H1 (cell line): ENCODE data around the gene ARSB. TPM values are rescaled to one million over a fixed set of nuclear protein-coding genes. Genes with fewer than 3 reads are reported as not detected.

Experiments used
- CTCF ChIA-PET: fragments of 300-600 bp; sonication (Branson Sonifier 250); formaldehyde crosslinking; loops from one replicate; lab custom pipeline; 2021; ENCODE audit not compliant: partially characterized antibody; lab: Charles Lee
- POLR2A ChIA-PET: fragments of 300-600 bp; sonication (Branson Sonifier 250); formaldehyde crosslinking; loops from one replicate; lab custom pipeline; 2021; ENCODE audit warnings: inconsistent platforms; ENCODE audit not compliant: partially characterized antibody; lab: Charles Lee
- DNase-seq, 2 experiments: peaks; one replicate each; pipeline versions ENCODE4 v3.0.0 to v3.0.0-alpha.2; 2010 to 2022; ENCODE audit warnings: low spot score in 2 of 2, low read depth in 1 of 2, mixed read lengths in 1 of 2
- FAIRE-seq: peaks from 2 replicates; lab custom pipeline; 2011; peaks lifted over from hg19 to GRCh38; lab: Jason Lieb, UNC
- H2AFZ ChIP-seq: 2 replicates; pipeline ENCODE4 v1.8.1; 2012; ENCODE audit warnings: low read length, inconsistent platforms
- H2AK5ac ChIP-seq: 2 replicates; pipeline ENCODE4 v1.6.1; 2013; ENCODE audit warnings: low read depth, low read length
- H2BK120ac ChIP-seq: replicated peaks from 2 replicates; pipeline ENCODE3; 2013; ENCODE audit warnings: low read depth, low read length, inconsistent platforms
- H2BK12ac ChIP-seq: 2 replicates; pipeline ENCODE4 v1.6.1; 2013; ENCODE audit warnings: low read depth, low read length
- H2BK15ac ChIP-seq: 2 replicates; pipeline ENCODE4 v1.6.1; 2013; ENCODE audit warnings: low read length
- H2BK20ac ChIP-seq: 2 replicates; pipeline ENCODE4 v1.6.1; 2013; ENCODE audit warnings: low read length
- H2BK5ac ChIP-seq: 2 replicates; pipeline ENCODE4 v1.6.1; 2013; ENCODE audit warnings: low read depth, low read length
- H3K14ac ChIP-seq: 2 replicates; pipeline ENCODE4 v1.6.1; 2013; ENCODE audit warnings: inconsistent platforms; ENCODE audit not compliant: insufficient read length
- H3K18ac ChIP-seq: 2 replicates; pipeline ENCODE4 v1.6.1; 2013; ENCODE audit warnings: low read length; ENCODE audit errors: extremely low read depth
- H3K23ac ChIP-seq: 2 replicates; pipeline ENCODE4 v1.6.1; 2013; ENCODE audit warnings: inconsistent platforms; ENCODE audit not compliant: insufficient read length
- H3K23me2 ChIP-seq: 2 replicates; pipeline ENCODE4 v1.6.1; 2013; ENCODE audit warnings: low read depth, low read length
- H3K27ac ChIP-seq: 2 replicates; pipeline ENCODE4 v1.6.1; 2011; ENCODE audit warnings: low read depth, low read length, inconsistent platforms
- H3K27me3 ChIP-seq, 4 experiments: replicated peaks in 1 of 4; 1 replicate in 1 of 4; 2 replicates in 3 of 4; pipeline versions ENCODE4 v1.6.1 to v1.8.1; 2011 to 2013; ENCODE audit warnings: low read length in 3 of 4, mild to moderate bottlenecking in 3 of 4, inconsistent platforms in 2 of 4, mixed read lengths in 2 of 4, moderate library complexity in 1 of 4; ENCODE audit not compliant: control insufficient read depth in 3 of 4, insufficient read depth in 3 of 4; ENCODE audit errors: extremely low read depth in 1 of 4
- H3K36me3 ChIP-seq, 4 experiments: 2 replicates each; pipeline versions ENCODE4 v1.6.1 to v1.8.1; 2011 to 2013; ENCODE audit warnings: mild to moderate bottlenecking in 4 of 4, low read length in 3 of 4, moderate library complexity in 2 of 4, control low read depth in 1 of 4, inconsistent platforms in 1 of 4; ENCODE audit not compliant: insufficient read depth in 4 of 4, control insufficient read depth in 2 of 4
- H3K4ac ChIP-seq: replicated peaks from 2 replicates; pipeline ENCODE3; 2013; ENCODE audit warnings: low read length, low read depth, mixed read lengths, inconsistent platforms; ENCODE audit not compliant: insufficient read length
- H3K4me1 ChIP-seq, 4 experiments: replicated peaks in 1 of 4; 1 replicate in 1 of 4; 2 replicates in 3 of 4; pipeline versions ENCODE4 v1.6.1 to v1.8.1; 2011 to 2013; ENCODE audit warnings: low read length in 3 of 4, inconsistent platforms in 2 of 4, mixed read lengths in 1 of 4; ENCODE audit not compliant: insufficient read depth in 4 of 4, control insufficient read depth in 3 of 4
- H3K4me2 ChIP-seq, 2 experiments: 2 replicates each; pipeline versions ENCODE4 v1.6.1 to v1.8.1; 2011 to 2013; ENCODE audit warnings: low read depth in 2 of 2, low read length in 2 of 2, control low read depth in 1 of 2, inconsistent platforms in 1 of 2, mild to moderate bottlenecking in 1 of 2; ENCODE audit not compliant: insufficient read depth in 1 of 2
- H3K4me3 ChIP-seq, 4 experiments: fragments of 200-600, 300-600 bp in 1 of 4; sonication (generic), shearing (Covaris generic), sonication (Bioruptor Twin) in 1 of 4; 2 replicates each; pipeline versions ENCODE4 v1.5.1 to v1.8.1; 2011 to 2016; ENCODE audit warnings: low read length in 4 of 4, low read depth in 3 of 4, control low read depth in 2 of 4, inconsistent platforms in 2 of 4, mild to moderate bottlenecking in 2 of 4, mixed read lengths in 1 of 4, moderate library complexity in 1 of 4; ENCODE audit not compliant: insufficient read depth in 2 of 4; ENCODE audit errors: extremely low read depth in 1 of 4
- H3K56ac ChIP-seq: replicated peaks from 2 replicates; pipeline ENCODE3; 2013; ENCODE audit warnings: low read depth, mild to moderate bottlenecking, mixed read lengths, low read length, inconsistent platforms; ENCODE audit not compliant: insufficient read length
- H3K79me1 ChIP-seq: 2 replicates; pipeline ENCODE4 v1.6.1; 2013; ENCODE audit warnings: low read depth, low read length, control low read depth
- H3K79me2 ChIP-seq, 2 experiments: 2 replicates each; pipeline versions ENCODE4 v1.6.1 to v1.8.1; 2012 to 2013; ENCODE audit warnings: low read length in 2 of 2, mild to moderate bottlenecking in 2 of 2, inconsistent platforms in 1 of 2; ENCODE audit not compliant: insufficient read depth in 2 of 2, control insufficient read depth in 1 of 2
- H3K9ac ChIP-seq, 4 experiments: replicated peaks in 1 of 4; 1 replicate in 1 of 4; 2 replicates in 3 of 4; pipeline versions ENCODE4 v1.6.1 to v1.8.1; 2011 to 2013; ENCODE audit warnings: low read depth in 3 of 4, low read length in 3 of 4, control low read depth in 2 of 4, mild to moderate bottlenecking in 2 of 4, moderate library complexity in 2 of 4, inconsistent platforms in 1 of 4; ENCODE audit errors: extremely low read depth in 1 of 4
- H3K9me3 ChIP-seq, 2 experiments: 2 replicates each; pipeline versions ENCODE4 v1.6.1 to v1.8.1; 2012 to 2013; ENCODE audit warnings: mild to moderate bottlenecking in 2 of 2, moderate library complexity in 2 of 2, control low read depth in 1 of 2, inconsistent platforms in 1 of 2, low read depth in 1 of 2, low read length in 1 of 2, mixed read lengths in 1 of 2; ENCODE audit not compliant: insufficient read depth in 2 of 2
- H4K20me1 ChIP-seq, 2 experiments: replicated peaks in 1 of 2; 2 replicates each; pipeline versions ENCODE3 to v1.8.1; 2011 to 2013; ENCODE audit warnings: inconsistent platforms in 2 of 2, low read length in 2 of 2, mild to moderate bottlenecking in 1 of 2; ENCODE audit not compliant: insufficient read depth in 2 of 2, control insufficient read depth in 1 of 2
- H4K5ac ChIP-seq: 2 replicates; pipeline ENCODE4 v1.6.1; 2013; ENCODE audit warnings: low read length, low read depth, mixed read lengths, inconsistent platforms; ENCODE audit not compliant: insufficient read length
- H4K8ac ChIP-seq: 2 replicates; pipeline ENCODE4 v1.8.0; 2013; ENCODE audit warnings: mild to moderate bottlenecking, moderate library complexity, low read length, inconsistent platforms; ENCODE audit not compliant: insufficient read depth; ENCODE audit errors: extremely low read depth
- H4K91ac ChIP-seq: replicated peaks from 2 replicates; pipeline ENCODE3; 2013; ENCODE audit warnings: low read length, mixed read lengths, inconsistent platforms; ENCODE audit not compliant: insufficient read length
- ASH2L ChIP-seq: fragments of 200-600, 300-600 bp; sonication (generic); IDR thresholded peaks from one replicate; pipeline ENCODE4 v1.7.1; 2017; ENCODE audit warnings: low read length
- EP300 ChIP-seq, 2 experiments: IDR thresholded peaks; 1 replicate in 1 of 2; 2 replicates in 1 of 2; pipeline ENCODE4 v1.6.1; 2011 to 2012; ENCODE audit warnings: low read depth in 2 of 2, low read length in 2 of 2, mild to moderate bottlenecking in 2 of 2, borderline replicate concordance in 1 of 2, inconsistent platforms in 1 of 2, moderate library complexity in 1 of 2
- EZH2 ChIP-seq: fragments of 200-600 bp; sonication (generic); IDR thresholded peaks from 2 replicates; pipeline ENCODE4 v1.7.1; 2012; ENCODE audit warnings: low read depth, mild to moderate bottlenecking, moderate library complexity, low read length, inconsistent platforms; ENCODE audit not compliant: severe bottlenecking
- HDAC6 ChIP-seq: IDR thresholded peaks from one replicate; pipeline ENCODE4 v1.7.1; 2012; ENCODE audit warnings: low read depth, mild to moderate bottlenecking, inconsistent platforms, low read length, moderate library complexity
- PHF8 ChIP-seq: fragments of 200-600 bp; sonication (generic); conservative IDR thresholded peaks from 2 replicates; pipeline ENCODE4 v1.7.1; 2012; ENCODE audit warnings: low read depth, mild to moderate bottlenecking, inconsistent platforms, low read length, moderate library complexity
- RBBP5 ChIP-seq: IDR thresholded peaks from 2 replicates; pipeline ENCODE4 v1.7.1; 2012; ENCODE audit warnings: low read depth, mild to moderate bottlenecking, inconsistent platforms, low read length, moderate library complexity, borderline replicate concordance
- RFX5 ChIP-seq: IDR thresholded peaks from 2 replicates; pipeline ENCODE4 v1.6.1; 2011; ENCODE audit warnings: low read depth, low read length, improper control_type of control experiment, borderline replicate concordance
- SAP30 ChIP-seq: fragments of 300-600 bp; sonication (generic); IDR thresholded peaks from 2 replicates; pipeline ENCODE4 v1.7.1; 2012; ENCODE audit warnings: low read length, moderate library complexity, mild to moderate bottlenecking, inconsistent platforms; ENCODE audit not compliant: insufficient read depth, insufficient replicate concordance
- SP2 ChIP-seq: IDR thresholded peaks from 2 replicates; pipeline ENCODE4 v1.6.1; 2012; ENCODE audit warnings: mild to moderate bottlenecking, low read length, inconsistent platforms
- TAF1 ChIP-seq: IDR thresholded peaks from 2 replicates; pipeline ENCODE4 v1.6.1; 2011; ENCODE audit warnings: mild to moderate bottlenecking, low read depth, low read length
- TBP ChIP-seq: IDR thresholded peaks from 2 replicates; pipeline ENCODE4 v1.6.1; 2011; ENCODE audit warnings: low read depth, low read length, improper control_type of control experiment
- WGBS, 2 experiments: shearing (Covaris generic) in 1 of 2; methylation state at CpG; one replicate each; pipeline versions ENCODE4 v1.1.6 to v1.1.7; 2013 to 2015; ENCODE audit warnings: low lambda C conversion rate in 2 of 2, mixed read lengths in 2 of 2, inconsistent platforms in 1 of 2, low coverage in 1 of 2, missing lambda C conversion rate in 1 of 2; ENCODE audit not compliant: insufficient replicate concordance in 2 of 2, insufficient coverage in 1 of 2, insufficient read length in 1 of 2; ENCODE audit errors: extremely low coverage in 1 of 2, missing lambda C conversion rate in 1 of 2; 5-methylcytosine and 5-hydroxymethylcytosine counted together
- polyA plus RNA-seq, 7 experiments: library from polyadenylated mRNA; depleted of rRNA in 3 of 7; stranded (reverse) in 5 of 7; unstranded in 2 of 7; fragments of >200 nt in 5 of 7; fragments of 200-250 nt in 2 of 7; gene quantifications; 1 replicate in 5 of 7; 2 replicates in 1 of 7; 4 replicates in 1 of 7; pipeline versions ENCODE4 v1.2.1 to v1.2.3, GENCODE V29; 2011 to 2013; ENCODE audit warnings: missing spikeins in 2 of 7, mixed read lengths in 2 of 7
- total RNA-seq: library from RNA; stranded (reverse); fragmentation: NEBNext Ultra II Directional; extraction: Animal tissue kit (Norgen Biotek cat#: 25700); gene quantifications from 2 replicates; pipeline ENCODE4 v1.2.1, GENCODE V29; 2021
- TF ChIP-seq, protein P1 (sequence below), 3 experiments: IDR thresholded peaks; 1 replicate in 2 of 3; 2 replicates in 1 of 3; pipeline versions ENCODE4 v1.5.1 to v1.6.1; 2011; ENCODE audit warnings: low read length in 3 of 3, mild to moderate bottlenecking in 3 of 3, inconsistent platforms in 2 of 3, low read depth in 1 of 3, moderate library complexity in 1 of 3; ENCODE audit not compliant: insufficient read depth in 1 of 3; ENCODE audit errors: control extremely low read depth in 1 of 3

The ARSB gene
- total and polyA plus RNA-seq, 2 of the 8 experiments (the other 6 are each of a cell fraction or from before 2014, with no cell fraction given): 6.4 to 13.9 TPM

- Histone ChIP-seq H3K79me1 (no peaks in the 10 kb centered on the region), H3K23me2 (no peaks in the 10 kb centered on the region), H2BK20ac (no peak overlapping the region), H3K56ac (no peak overlapping the region), H2BK120ac (no peak overlapping the region), H3K4me2 (no peak overlapping the region), H4K8ac (no peak overlapping the region)
- CTCF ChIA-PET: interaction anchor here (0.7 to 2.4 kb wide), 26 partner anchors 10 to 249 kb away, joined by 3 to 12 read pairs (median 3); no protein-coding TSS in a partner anchor
- WGBS, 2 experiments: 100% methylated on average over 3 of the region's 3 CpGs; no CpG with 5 or more reads in 1 of the 2 experiments
- TF ChIP-seq, protein P1, sequence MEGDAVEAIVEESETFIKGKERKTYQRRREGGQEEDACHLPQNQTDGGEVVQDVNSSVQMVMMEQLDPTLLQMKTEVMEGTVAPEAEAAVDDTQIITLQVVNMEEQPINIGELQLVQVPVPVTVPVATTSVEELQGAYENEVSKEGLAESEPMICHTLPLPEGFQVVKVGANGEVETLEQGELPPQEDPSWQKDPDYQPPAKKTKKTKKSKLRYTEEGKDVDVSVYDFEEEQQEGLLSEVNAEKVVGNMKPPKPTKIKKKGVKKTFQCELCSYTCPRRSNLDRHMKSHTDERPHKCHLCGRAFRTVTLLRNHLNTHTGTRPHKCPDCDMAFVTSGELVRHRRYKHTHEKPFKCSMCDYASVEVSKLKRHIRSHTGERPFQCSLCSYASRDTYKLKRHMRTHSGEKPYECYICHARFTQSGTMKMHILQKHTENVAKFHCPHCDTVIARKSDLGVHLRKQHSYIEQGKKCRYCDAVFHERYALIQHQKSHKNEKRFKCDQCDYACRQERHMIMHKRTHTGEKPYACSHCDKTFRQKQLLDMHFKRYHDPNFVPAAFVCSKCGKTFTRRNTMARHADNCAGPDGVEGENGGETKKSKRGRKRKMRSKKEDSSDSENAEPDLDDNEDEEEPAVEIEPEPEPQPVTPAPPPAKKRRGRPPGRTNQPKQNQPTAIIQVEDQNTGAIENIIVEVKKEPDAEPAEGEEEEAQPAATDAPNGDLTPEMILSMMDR (IDR thresholded peaks at IDR 0.05; ENCODE audit: control extremely low read depth in 1 of 3, insufficient read depth in 1 of 3, low read depth in 1 of 3, low read length in 3 of 3): no peak
- TF ChIP-seq TBP (no peak), EZH2 (no peak), ASH2L (no peak), EP300 (IDR thresholded peaks at IDR 0.05; ENCODE audit: borderline replicate concordance in 1 of 2, low read depth in 2 of 2, low read length in 2 of 2) (no peak), SAP30 (no peak), PHF8 (no peak), SP2 (no peak), RBBP5 (no peak), TAF1 (no peak), HDAC6 (no peak), RFX5 (no peak)
- TF ChIP-seq, all 59 proteins: peak for 0
- Histone ChIP-seq H4K20me1 (no peaks in the 10 kb centered on the region), H3K9ac (no peak overlapping the region), H3K79me2 (no peaks in the 10 kb centered on the region), H3K36me3 (no peaks in the 10 kb centered on the region), H3K23ac (no peak overlapping the region), H3K27me3 (no peaks in the 10 kb centered on the region; a peak in 1 of 7 replicates), H2BK15ac (no peak overlapping the region), H3K18ac (no peak overlapping the region), H2BK12ac (no peak overlapping the region), H2AFZ (no peak overlapping the region), H3K9me3 (no peaks in the 10 kb centered on the region), H3K4me1 (no peaks in the 10 kb centered on the region), H3K14ac (no peak overlapping the region), H2BK5ac (no peak overlapping the region), H3K4ac (no peak overlapping the region), H4K91ac (no peak overlapping the region), H2AK5ac (no peak overlapping the region), H3K27ac (no peak overlapping the region), H3K4me3 (no peak overlapping the region), H4K5ac (no peak overlapping the region)
- FAIRE-seq (no peak), DNase-seq (no peak)
- POLR2A ChIA-PET: no interaction called here
Measured at GRCh38 chr5:78760366-78760765, 224.7 kb downstream of the ARSB start.
